CD14-positive monocyte (primary cell): ENCODE data around the gene RDH5. TPM values are rescaled to one million over a fixed set of nuclear protein-coding genes. Genes with fewer than 3 reads are reported as not detected.

Experiments
- DNase-seq, 3 donors: peaks; one replicate each; pipeline ENCODE4 v3.0.0-alpha.2; 2011 to 2022
- H2AFZ ChIP-seq: 2 replicates; pipeline ENCODE4 v1.6.0; 2012; ENCODE audit warnings: mild to moderate bottlenecking, low read depth, low read length, inconsistent platforms; ENCODE audit not compliant: insufficient read depth, poor library complexity, severe bottlenecking
- H3K27ac ChIP-seq, 2 donors: 1 replicate in 1 of 2; 2 replicates in 1 of 2; pipeline ENCODE4 v1.5.1; 2012 to 2013; ENCODE audit warnings: low read length in 2 of 2, control low read depth in 1 of 2, inconsistent platforms in 1 of 2, low read depth in 1 of 2, mild to moderate bottlenecking in 1 of 2
- H3K27me3 ChIP-seq, 2 donors: one replicate each; pipeline versions ENCODE4 v1.6.0 to v1.6.1; 2011 to 2013; ENCODE audit warnings: low read length in 2 of 2; ENCODE audit not compliant: control insufficient read depth in 2 of 2, insufficient read depth in 2 of 2
- H3K36me3 ChIP-seq, 2 donors: replicated peaks in 1 of 2; 1 replicate in 1 of 2; 2 replicates in 1 of 2; pipeline versions ENCODE4 v1.5.1 to v1.6.1; 2012 to 2013; ENCODE audit warnings: low read length in 2 of 2, control low read depth in 1 of 2, inconsistent platforms in 1 of 2, mild to moderate bottlenecking in 1 of 2; ENCODE audit not compliant: insufficient read depth in 2 of 2, control insufficient read depth in 1 of 2
- H3K4me1 ChIP-seq, 2 donors: 1 replicate in 1 of 2; 2 replicates in 1 of 2; pipeline versions ENCODE4 v1.5.1 to v1.6.1; 2012 to 2013; ENCODE audit warnings: low read length in 2 of 2, control low read depth in 1 of 2, inconsistent platforms in 1 of 2, mild to moderate bottlenecking in 1 of 2, moderate library complexity in 1 of 2; ENCODE audit not compliant: insufficient read depth in 2 of 2, control insufficient read depth in 1 of 2
- H3K4me2 ChIP-seq: replicated peaks from 2 replicates; pipeline ENCODE3; 2012; ENCODE audit warnings: low read length, moderate library complexity, mild to moderate bottlenecking; ENCODE audit not compliant: poor library complexity, severe bottlenecking; ENCODE audit errors: extremely low read depth
- H3K4me3 ChIP-seq, 3 experiments: fragments of 200-600 bp in 1 of 3; sonication (generic) in 1 of 3; replicated peaks in 1 of 3; 1 replicate in 2 of 3; 2 replicates in 1 of 3; pipeline ENCODE4 v1.5.1; 2011 to 2013; ENCODE audit warnings: low read length in 3 of 3, mild to moderate bottlenecking in 3 of 3, control low read depth in 2 of 3, low read depth in 2 of 3, inconsistent platforms in 1 of 3, moderate library complexity in 1 of 3
- H3K79me2 ChIP-seq: 2 replicates; pipeline ENCODE4 v1.6.0; 2012; ENCODE audit warnings: mild to moderate bottlenecking, control low read depth, inconsistent platforms, low read length, moderate library complexity; ENCODE audit not compliant: insufficient read depth
- H3K9ac ChIP-seq: 2 replicates; pipeline ENCODE4 v1.6.0; 2017; ENCODE audit warnings: low read length, mild to moderate bottlenecking; ENCODE audit not compliant: insufficient read depth, poor library complexity, severe bottlenecking
- H3K9me3 ChIP-seq, 2 donors: replicated peaks in 1 of 2; 1 replicate in 1 of 2; 2 replicates in 1 of 2; pipeline versions ENCODE4 v1.5.1 to v1.6.1; 2012 to 2013; ENCODE audit warnings: low read length in 2 of 2, control low read depth in 1 of 2; ENCODE audit not compliant: control insufficient read depth in 1 of 2, insufficient read depth in 1 of 2
- H4K20me1 ChIP-seq: 2 replicates; pipeline ENCODE4 v1.6.0; 2012; ENCODE audit warnings: mild to moderate bottlenecking, low read length, control low read depth, moderate library complexity; ENCODE audit not compliant: insufficient read depth
- H3K27ac Mint-ChIP-seq, 7 donors: one replicate each; pipeline ENCODE4 v1.8.0; 2020; ENCODE audit warnings: mild to moderate bottlenecking in 7 of 7, mixed read lengths in 7 of 7, moderate library complexity in 6 of 7, inconsistent platforms in 2 of 7
- H3K27me3 Mint-ChIP-seq, 3 donors: one replicate each; pipeline ENCODE4 v1.8.0; 2021 to 2022; ENCODE audit warnings: low read depth in 3 of 3, mild to moderate bottlenecking in 3 of 3, mixed read lengths in 3 of 3, moderate library complexity in 3 of 3, inconsistent platforms in 1 of 3
- H3K36me3 Mint-ChIP-seq, 2 donors: one replicate each; pipeline ENCODE4 v1.8.0; 2020; ENCODE audit warnings: mixed read lengths in 2 of 2, inconsistent platforms in 1 of 2, mild to moderate bottlenecking in 1 of 2
- H3K4me1 Mint-ChIP-seq: one replicate; pipeline ENCODE4 v1.8.0; 2020; ENCODE audit warnings: mild to moderate bottlenecking, mixed read lengths
- H3K4me3 Mint-ChIP-seq, 2 donors: one replicate each; pipeline ENCODE4 v1.8.0; 2020; ENCODE audit warnings: mild to moderate bottlenecking in 2 of 2, mixed read lengths in 2 of 2, moderate library complexity in 1 of 2
- H3K9me3 Mint-ChIP-seq, 7 donors: one replicate each; pipeline ENCODE4 v1.8.0; 2020 to 2022; ENCODE audit warnings: mixed read lengths in 7 of 7, mild to moderate bottlenecking in 6 of 7, moderate library complexity in 6 of 7, inconsistent platforms in 2 of 7
- whole genome bisulfite sequencing: methylation state at CpG from one replicate; pipeline ENCODE4 v1.1.5; 2013; ENCODE audit warnings: missing lambda C conversion rate; ENCODE audit not compliant: insufficient coverage; 5-methylcytosine and 5-hydroxymethylcytosine counted together
- intact Hi-C, 2 donors: fragments of 100-400 bp; cut with micrococcal nuclease; formaldehyde crosslinking; loops; one replicate each; pipeline versions ENCODE4 v1.15.0 to v1.15.1; 2023
- polyA plus RNA-seq, 3 donors: library from polyadenylated mRNA; depleted of rRNA in 1 of 3; unstranded in 2 of 3; stranded (reverse) in 1 of 3; fragments of 300-500 nt in 2 of 3; fragments of >200 nt in 1 of 3; fragmentation: Illumina TruSeq in 2 of 3; gene quantifications; 1 replicate in 2 of 3; 2 replicates in 1 of 3; pipeline ENCODE4 v1.2.3, GENCODE V29; 2012 to 2021
- TF ChIP-seq, protein P1 (sequence below): fragments of 200-600 bp; IDR thresholded peaks from one replicate; pipeline ENCODE4 v1.8.0; 2022; ENCODE audit warnings: antibody characterized with exemption, mild to moderate bottlenecking

The RDH5 gene
- polyA plus RNA-seq, 3 donors: 1.2 to 10.4 (median 1.2) TPM

DNA sequence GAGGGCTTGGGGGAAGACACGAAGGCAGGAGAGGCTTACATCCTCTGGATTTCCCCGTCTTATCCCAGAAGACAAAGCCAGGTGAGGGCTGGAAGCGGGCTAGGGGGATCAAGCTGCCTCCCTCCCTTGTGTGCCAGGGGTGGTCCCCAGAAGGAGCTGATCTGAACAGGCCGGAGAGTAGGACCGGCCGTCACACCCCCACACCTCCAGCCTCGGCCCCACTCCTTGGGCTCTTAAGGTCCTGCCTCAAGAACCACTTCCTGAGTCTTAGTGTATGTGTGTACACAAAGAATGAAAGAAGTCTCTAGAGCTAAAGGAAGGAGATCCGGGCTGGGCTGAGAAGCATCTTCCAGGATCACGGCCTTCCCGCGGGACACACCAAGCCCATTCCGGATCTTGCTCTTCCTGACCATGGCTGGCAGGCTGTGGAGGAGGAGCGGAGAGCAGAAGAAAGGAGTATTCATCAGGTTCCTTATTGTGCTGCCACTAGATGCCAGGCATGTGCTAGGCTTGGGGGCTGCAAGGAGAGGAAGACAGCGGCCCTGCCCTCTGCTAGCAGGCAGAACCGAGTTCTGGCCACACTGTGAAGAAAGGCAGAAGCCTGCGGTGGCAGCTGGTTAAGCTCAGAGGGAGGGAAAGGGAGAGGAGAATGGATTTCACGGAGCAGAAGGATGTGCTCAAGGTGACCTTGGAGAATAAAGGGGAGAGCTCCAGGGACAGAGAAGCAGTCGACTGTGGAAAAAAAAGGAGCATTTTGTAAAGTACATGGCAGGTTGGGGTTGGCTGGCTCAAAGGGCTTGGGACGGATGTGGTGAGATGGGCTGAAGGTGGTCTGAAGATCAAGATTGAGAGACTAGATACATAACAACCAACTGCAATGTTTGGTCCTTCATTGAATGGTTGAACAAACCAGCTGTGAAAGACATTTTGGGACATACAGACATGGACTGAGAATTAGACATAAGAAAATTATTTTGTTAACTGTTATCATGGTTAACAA, 9.9 kb downstream of the RDH5 start:
- WGBS: 0% methylated on average over 11 of the region's 19 CpGs
- Mint-ChIP-seq H3K36me3 (peaks cover 24 to 25% of the 10 kb centered on the region in 2 donors), H3K4me3 (peak overlapping the region; percentile 90 to 95), H3K27ac (peak overlapping the region; percentile 96 to 99 (median 97)), H3K9me3 (no peaks in the 10 kb centered on the region), H3K4me1 (peaks cover 38% of the 10 kb centered on the region), H3K27me3 (peaks cover 0 to 5% (median 0%) of the 10 kb centered on the region in 3 donors)
- H3K27me3 ChIP-seq: no peaks in the 10 kb centered on the region
- peak overlapping the region; percentile 58 for H2AFZ ChIP-seq
- H3K9me3 ChIP-seq: no peaks in the 10 kb centered on the region
- H4K20me1 ChIP-seq: peaks cover 27% of the 10 kb centered on the region
- TF ChIP-seq, protein P1, sequence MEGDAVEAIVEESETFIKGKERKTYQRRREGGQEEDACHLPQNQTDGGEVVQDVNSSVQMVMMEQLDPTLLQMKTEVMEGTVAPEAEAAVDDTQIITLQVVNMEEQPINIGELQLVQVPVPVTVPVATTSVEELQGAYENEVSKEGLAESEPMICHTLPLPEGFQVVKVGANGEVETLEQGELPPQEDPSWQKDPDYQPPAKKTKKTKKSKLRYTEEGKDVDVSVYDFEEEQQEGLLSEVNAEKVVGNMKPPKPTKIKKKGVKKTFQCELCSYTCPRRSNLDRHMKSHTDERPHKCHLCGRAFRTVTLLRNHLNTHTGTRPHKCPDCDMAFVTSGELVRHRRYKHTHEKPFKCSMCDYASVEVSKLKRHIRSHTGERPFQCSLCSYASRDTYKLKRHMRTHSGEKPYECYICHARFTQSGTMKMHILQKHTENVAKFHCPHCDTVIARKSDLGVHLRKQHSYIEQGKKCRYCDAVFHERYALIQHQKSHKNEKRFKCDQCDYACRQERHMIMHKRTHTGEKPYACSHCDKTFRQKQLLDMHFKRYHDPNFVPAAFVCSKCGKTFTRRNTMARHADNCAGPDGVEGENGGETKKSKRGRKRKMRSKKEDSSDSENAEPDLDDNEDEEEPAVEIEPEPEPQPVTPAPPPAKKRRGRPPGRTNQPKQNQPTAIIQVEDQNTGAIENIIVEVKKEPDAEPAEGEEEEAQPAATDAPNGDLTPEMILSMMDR: no peak
- peak overlapping the region; percentile 97 for H3K4me2 ChIP-seq
- peaks cover 13 to 20% of the 10 kb centered on the region in 2 donors for H3K36me3 ChIP-seq
- intact Hi-C loops: loop anchor here in 1 of 2 donors (1.0 to 5.0 kb wide), 2 partner anchors 8 to 312 kb away; partner anchors contain the start of gene RPS26
- H3K9ac ChIP-seq: peak overlapping the region; percentile 98
- peaks cover 40% of the 10 kb centered on the region for H3K79me2 ChIP-seq
- peak overlapping the region; percentile 99 for H3K27ac ChIP-seq
- peaks cover 29 to 32% of the 10 kb centered on the region in 2 donors for H3K4me1 ChIP-seq
- peak in 2 of 3 donors; percentile 41 to 50 for DNase-seq
- peak overlapping the region; percentile 65 to 90 (median 82) for H3K4me3 ChIP-seq

DNA sequence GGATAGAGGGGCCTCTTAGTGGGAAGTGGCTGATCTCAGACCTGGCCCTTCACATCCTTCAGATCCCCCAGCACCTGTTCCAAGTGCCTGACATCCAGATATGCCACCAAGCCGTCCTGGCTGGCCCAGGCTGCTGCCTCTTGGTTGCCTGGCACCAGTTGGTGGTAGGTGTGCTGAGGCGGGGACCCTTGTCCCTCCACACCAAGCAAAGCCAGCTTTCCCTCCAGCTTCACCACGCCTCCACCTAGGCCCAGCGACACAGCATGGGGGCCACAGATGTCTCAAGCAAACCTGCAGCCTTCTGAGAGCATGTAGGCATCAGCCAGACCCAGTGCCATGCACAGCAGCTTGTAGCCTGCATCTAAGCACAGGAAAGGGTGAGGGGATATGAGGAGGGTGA, 12.1 kb downstream of the RDH5 start:
- Mint-ChIP-seq H3K4me1 (peaks cover 24% of the 10 kb centered on the region), H3K27me3 (peaks cover 0 to 8% (median 4%) of the 10 kb centered on the region in 3 donors), H3K4me3 (no peak overlapping the region), H3K27ac (peak overlapping the region in 1 of 7 donors; percentile 38), H3K9me3 (no peaks in the 10 kb centered on the region), H3K36me3 (peaks cover 3 to 6% of the 10 kb centered on the region in 2 donors)
- intact Hi-C loops: no loop called here
- no peaks in the 10 kb centered on the region for H3K36me3 ChIP-seq
- no peak overlapping the region for H2AFZ ChIP-seq
- no peak for DNase-seq
- H3K4me3 ChIP-seq: no peak overlapping the region
- no peak overlapping the region for H3K9ac ChIP-seq
- 100% methylated on average over 1 of the region's 4 CpGs for WGBS
- H3K79me2 ChIP-seq: peaks cover 27% of the 10 kb centered on the region
- no peak overlapping the region for H3K27ac ChIP-seq
- peaks cover 9% of the 10 kb centered on the region for H4K20me1 ChIP-seq
- H3K4me1 ChIP-seq: peaks cover 23 to 26% of the 10 kb centered on the region in 2 donors
- no peak overlapping the region for H3K4me2 ChIP-seq
- no peaks in the 10 kb centered on the region for H3K9me3 ChIP-seq
- H3K27me3 ChIP-seq: no peaks in the 10 kb centered on the region
- TF ChIP-seq, protein P1: no peak
